Prostate gland (tissue), 2 donors: ENCODE results near the gene PTPRA.

Source experiments
- CTCF ChIP-seq, 4 experiments: fragments of 200-600 bp in 2 of 4; fragments of 450-650 bp in 2 of 4; sonication (generic) in 2 of 4; IDR thresholded peaks; 1 replicate in 3 of 4; 2 replicates in 1 of 4; pipeline ENCODE4 v1.5.1; 2016 to 2019; ENCODE audit warnings: antibody characterized with exemption in 4 of 4, mild to moderate bottlenecking in 2 of 4, moderate library complexity in 2 of 4
- POLR2A ChIP-seq: fragments of 450-650 bp; IDR thresholded peaks from one replicate; pipeline ENCODE4 v1.6.1; 2016; ENCODE audit warnings: antibody characterized with exemption, mild to moderate bottlenecking
- POLR2AphosphoS5 ChIP-seq: sonication (generic); formaldehyde crosslinking; IDR thresholded peaks from one replicate; pipeline ENCODE4 v1.6.1; 2017; ENCODE audit warnings: antibody characterized with exemption

GRCh38 chr20:2900845-2901592, 27.7 kb downstream of the PTPRA start:
- TF ChIP-seq CTCF (IDR thresholded peaks at IDR 0.05) (no peak), POLR2A (no peak), POLR2AphosphoS5 (no peak)
